GM18505 (cell line): Measurements from ENCODE around the gene CLCN3.
A peak's percentile ranks its signal among the peaks of the same experiment; 100 is the strongest.

Source experiments
- ATAC-seq: cut with Tn5 transposase; IDR thresholded peaks from one replicate; pipeline ENCODE4 v1.9.1; 2021; ENCODE audit not compliant: unreplicated experiment
- POLR2A ChIP-seq: IDR thresholded peaks from 4 replicates; pipeline ENCODE4 v1.6.1; 2011; ENCODE audit warnings: borderline replicate concordance; ENCODE audit not compliant: insufficient read depth, insufficient read length; ENCODE audit errors: extremely low read depth

CLCN3 gene

GRCh38 chr4:169650227-169650936, 30.0 kb downstream of the CLCN3 start:
- TF ChIP-seq POLR2A = no peak
- no peak for ATAC-seq

GRCh38 chr4:169652535-169652934, 32.2 kb downstream of the CLCN3 start:
- no peak for ATAC-seq
- TF ChIP-seq POLR2A = no peak

- ATAC-seq = no peak
- no peak for TF ChIP-seq POLR2A
Measured at GRCh38 chr4:169655401-169655800, 35.0 kb downstream of the CLCN3 start.

GRCh38 chr4:169657470-169658107, 37.2 kb downstream of the CLCN3 start:
- no peak for TF ChIP-seq POLR2A
- ATAC-seq = no peak

GRCh38 chr4:169658196-169658595, 37.8 kb downstream of the CLCN3 start:
- ATAC-seq = no peak
- TF ChIP-seq POLR2A = no peak

GRCh38 chr4:169658975-169659715, 38.8 kb downstream of the CLCN3 start:
- no peak for TF ChIP-seq POLR2A
- no peak for ATAC-seq

GRCh38 chr4:169659716-169660670, 39.6 kb downstream of the CLCN3 start:
- ATAC-seq = peak; percentile 98
- TF ChIP-seq POLR2A = peak; percentile 18

DNA sequence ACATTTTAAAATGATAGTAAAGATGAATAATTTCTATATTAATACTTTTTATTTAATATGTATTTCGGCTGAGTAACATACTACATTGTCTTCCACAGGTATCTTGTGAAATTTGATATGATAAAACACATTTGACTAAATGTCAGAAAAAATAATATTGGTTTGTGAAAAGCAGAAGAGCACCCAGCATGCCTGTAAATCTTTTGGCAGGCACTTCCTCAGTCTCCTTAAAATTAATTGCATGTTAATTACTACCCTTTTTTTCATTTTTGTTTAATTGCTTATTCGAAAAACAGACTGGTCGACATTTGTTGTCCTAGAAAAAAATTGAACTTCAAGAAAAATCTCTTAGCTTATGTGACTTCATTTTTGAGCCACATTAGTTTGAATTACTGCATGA, 40.6 kb downstream of the CLCN3 start:
- no peak for TF ChIP-seq POLR2A
- ATAC-seq = no peak

DNA sequence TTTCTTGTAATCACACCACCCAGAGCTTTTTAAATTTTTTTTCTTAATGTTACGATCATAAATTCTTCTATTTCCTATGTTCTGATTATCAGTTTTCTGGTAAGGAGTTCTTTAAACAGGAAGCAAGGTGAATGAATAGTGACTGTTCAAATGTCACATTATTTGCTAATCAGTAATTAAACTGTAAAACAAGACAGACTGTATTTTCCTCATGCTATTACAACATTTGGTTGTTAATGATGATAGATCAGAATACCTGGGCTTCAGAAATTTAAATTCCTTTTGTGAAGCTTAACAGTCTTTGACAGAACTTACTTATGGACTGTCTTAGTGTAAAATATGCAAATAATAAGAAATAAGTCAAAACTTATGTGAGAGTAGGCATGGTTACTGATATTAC, 41.4 kb downstream of the CLCN3 start:
- TF ChIP-seq POLR2A = no peak
- ATAC-seq = no peak

DNA sequence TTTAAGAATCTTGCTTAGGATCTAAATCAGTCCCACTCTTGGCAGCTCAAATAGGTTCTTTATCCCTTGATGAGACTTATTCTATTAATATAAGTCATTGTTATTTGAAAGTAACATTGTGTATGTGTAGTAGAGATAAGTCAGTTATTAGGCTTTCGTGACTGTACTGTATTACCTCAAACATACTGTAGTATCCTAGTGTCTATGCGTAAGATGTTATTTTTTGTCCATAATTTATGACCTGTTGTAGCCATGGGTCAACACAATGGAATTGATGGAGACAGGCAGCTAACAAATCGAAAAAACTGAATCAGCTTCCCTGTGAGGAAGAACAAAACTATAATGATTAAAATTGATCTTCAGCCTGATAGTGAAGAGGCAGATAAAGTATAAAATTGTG, 41.8 kb downstream of the CLCN3 start:
- TF ChIP-seq POLR2A = no peak
- no peak for ATAC-seq

- ATAC-seq = no peak
- TF ChIP-seq POLR2A = no peak
Measured at GRCh38 chr4:169663402-169663801, 43.0 kb downstream of the CLCN3 start.

DNA sequence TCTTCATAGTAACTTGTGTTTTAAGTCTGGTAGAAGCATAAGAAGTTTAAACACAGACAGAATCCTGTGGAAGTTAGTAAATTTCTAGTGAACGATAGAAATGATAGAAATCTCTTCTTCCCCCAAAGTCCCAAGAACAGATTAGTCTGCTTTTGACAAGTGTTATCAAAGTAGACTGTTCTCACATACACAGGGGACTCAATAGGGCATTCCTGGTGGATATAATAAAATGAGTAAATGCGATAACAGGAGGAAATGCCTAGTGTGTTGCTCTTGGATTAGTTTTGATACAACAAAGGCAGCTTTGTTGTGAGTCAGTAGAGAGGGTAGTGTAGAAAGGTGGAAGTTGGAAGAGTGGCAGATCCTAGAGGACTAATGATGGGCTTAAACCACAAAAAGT, 43.5 kb downstream of the CLCN3 start:
- no peak for TF ChIP-seq POLR2A
- no peak for ATAC-seq

DNA sequence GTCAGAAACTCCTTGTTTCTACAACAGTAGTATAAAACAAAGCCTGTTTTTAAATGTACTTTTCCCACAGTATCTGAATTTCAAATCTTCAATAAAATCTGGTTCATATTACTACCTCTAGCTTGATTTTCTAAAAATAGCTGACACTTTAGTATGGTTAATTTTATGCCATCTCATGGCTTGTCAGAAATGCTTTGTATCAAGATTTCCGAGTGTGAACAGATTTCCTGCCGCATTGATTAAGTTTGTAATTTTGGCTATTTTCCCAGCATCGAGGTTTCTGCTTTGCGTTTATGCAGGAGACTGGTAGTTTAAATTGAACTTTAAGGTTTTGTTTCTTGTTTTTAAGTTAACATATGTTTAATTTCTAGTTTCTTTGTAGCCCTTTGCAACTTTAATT, 44.2 kb downstream of the CLCN3 start:
- no peak for ATAC-seq
- TF ChIP-seq POLR2A = no peak
